HG02884 (cell line): Measurements from ENCODE around the gene ADGRG4.

Source experiments
- ATAC-seq: cut with Tn5 transposase; IDR thresholded peaks from one replicate; pipeline ENCODE4 v1.9.1; 2021; ENCODE audit warnings: mild to moderate bottlenecking, moderate library complexity; ENCODE audit not compliant: unreplicated experiment

The ADGRG4 gene

DNA sequence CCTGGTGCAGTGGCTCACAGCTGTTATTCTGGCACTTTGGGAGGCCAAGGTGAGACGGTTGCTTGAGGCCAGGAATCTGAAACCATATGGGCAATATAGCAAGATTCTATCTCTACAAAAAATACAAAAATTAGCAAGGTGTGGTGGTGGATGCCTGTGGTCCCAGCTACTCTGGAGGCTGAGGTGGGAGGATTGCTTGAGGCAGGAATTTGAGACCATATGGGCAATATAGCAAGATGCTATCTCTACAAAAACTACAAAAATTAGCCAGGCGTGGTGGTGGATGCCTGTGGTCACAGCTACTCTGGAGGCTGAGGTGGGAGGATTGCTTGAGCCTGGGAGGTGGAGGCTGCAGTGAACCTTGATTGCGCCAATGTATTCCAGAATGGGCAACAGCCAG, 2.3 kb downstream of the ADGRG4 start:
- ATAC-seq, result no peak

DNA sequence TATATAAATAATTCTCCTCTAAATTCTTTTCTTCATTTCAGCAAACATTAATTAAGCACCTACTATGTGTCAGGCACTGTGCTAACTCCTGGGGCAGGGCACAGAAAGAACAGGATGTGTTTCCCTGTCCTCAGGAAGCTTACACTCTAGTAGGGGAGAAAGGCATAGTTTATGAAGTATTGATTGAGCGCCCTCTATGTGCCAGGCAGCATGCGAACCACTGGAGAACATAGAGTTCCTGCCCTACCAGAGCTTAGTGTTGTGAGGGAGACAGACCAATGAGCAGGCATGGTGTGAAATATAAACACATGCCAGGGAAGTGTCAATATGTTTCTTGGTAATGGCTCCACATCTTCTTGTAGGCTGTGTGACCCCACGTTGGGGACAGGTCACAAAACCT, 3.7 kb downstream of the ADGRG4 start:
- no peak for ATAC-seq

DNA sequence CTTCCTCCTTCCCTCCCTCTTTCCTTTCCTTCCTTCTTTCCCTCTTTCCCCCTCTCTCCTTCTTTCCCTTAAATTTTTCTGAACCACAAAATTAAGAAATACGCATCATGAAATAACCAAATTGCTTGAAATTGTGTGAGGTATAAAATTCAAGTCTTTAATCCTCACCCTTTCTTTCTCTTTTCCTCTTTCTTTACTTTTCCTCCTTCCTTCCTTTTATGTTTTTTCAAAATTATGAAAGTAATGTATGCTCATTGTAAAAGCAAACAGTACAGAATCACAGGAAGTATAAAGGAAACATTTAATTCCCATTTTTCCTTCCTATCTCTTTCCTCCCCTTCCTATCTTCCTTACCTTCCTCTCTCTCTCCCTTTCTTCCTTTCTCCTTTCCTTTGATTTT, 5.4 kb downstream of the ADGRG4 start:
- no peak for ATAC-seq

DNA sequence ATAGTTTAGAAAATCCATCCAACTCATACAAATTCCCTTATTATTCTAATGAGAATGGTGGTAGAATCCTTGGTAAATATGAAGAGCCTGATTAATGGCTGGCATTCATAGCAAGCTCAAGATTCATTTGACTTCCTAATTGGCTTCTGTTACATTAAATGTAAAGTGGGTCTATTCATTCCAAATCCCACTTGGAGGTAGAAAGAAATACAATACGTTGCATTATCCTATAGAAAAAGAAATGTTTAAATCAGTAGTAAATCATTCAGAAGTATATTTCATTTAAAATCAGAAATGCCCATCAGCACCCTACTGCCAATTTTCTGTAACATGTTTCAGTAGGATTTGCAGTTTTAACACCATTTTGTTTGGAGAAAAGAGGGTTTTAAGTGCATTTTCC, 6.7 kb downstream of the ADGRG4 start:
- no peak for ATAC-seq

DNA sequence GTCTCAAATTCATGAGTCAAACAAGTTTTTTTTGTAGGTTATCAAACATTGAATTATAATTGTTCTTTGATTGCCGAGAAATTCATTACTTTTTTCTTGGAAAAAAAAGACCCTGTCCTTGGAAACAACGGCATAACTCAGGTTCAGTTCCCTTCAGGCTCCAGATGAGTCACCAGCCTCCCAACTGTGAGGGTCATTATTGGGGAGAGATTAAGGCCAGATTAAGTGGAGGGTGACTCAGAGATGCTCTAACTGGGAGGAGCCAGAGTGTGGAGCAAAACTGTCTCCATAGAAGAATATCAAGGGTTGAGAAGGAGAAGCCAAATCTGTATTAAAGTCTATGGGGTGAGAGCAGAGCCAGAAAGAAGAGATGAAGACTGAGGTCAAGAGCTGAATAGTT, 9.6 kb downstream of the ADGRG4 start:
- no peak for ATAC-seq

DNA sequence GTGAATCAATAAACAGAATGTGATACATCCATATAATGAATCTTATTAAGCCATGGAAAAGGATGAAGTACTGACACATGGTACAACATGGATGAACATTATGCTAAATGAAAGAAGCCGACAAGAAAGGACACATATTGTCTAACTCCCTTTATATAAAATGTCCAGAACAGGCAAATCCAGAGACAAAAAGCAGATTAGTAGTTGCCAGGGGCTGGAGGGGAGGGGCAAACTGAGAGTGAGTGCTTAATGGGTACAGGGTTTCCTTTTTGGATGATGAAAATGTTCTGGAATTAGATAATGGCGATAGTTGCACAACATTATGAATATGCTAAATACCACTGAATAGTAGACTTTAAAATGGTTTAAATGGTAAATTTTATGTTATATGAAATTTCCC, 17.4 kb downstream of the ADGRG4 start:
- no peak for ATAC-seq

DNA sequence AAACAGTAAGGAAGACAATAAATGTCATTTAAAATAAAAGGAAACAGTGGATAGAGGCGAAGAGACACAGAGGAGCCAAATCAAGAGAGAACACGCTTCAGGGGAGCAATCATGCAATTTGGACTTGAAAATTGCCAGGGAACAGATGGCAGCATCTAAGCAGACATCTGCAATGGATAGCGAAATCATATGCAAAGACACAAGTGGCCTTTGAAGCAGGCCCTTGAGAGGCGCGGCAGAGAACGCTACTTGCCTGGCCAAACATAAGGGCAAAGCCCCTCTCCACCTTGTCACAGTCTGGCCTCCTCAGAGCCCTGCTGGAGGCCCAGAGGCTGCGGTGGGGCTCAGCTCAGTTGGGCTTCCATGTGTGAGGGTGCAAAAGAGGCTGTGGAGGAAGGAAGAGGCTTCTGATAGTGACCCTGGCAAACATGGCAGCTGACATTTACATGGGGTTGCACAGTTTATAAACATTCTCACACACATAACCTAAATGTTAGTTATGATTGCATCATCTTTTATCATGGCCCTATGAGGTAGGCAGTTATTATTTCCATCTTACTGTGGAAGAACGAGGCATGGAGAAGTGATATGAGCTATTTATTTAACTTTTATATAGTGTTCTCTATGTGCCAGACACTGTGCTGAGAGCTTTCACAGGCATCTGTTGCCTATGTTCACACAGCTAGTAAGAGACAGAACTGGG, 18.3 kb downstream of the ADGRG4 start:
- no peak for ATAC-seq

DNA sequence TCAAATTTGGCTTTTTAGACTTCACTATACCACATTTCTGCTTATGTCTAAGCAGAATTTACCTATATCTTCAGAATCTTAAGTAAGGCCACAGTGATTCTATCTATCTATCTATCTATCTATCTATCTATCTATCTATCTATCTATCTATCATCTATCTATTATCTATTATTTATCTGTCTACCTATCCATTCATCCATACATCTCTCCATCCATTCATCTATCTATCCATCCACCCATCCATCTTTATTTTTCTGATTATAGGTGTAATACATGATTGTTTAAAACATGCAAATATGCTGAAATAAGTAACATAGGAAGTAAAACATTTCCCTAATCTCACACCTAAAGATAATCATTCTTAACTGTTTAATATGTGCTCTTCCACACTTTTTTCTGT, 18.8 kb downstream of the ADGRG4 start:
- ATAC-seq, result no peak

DNA sequence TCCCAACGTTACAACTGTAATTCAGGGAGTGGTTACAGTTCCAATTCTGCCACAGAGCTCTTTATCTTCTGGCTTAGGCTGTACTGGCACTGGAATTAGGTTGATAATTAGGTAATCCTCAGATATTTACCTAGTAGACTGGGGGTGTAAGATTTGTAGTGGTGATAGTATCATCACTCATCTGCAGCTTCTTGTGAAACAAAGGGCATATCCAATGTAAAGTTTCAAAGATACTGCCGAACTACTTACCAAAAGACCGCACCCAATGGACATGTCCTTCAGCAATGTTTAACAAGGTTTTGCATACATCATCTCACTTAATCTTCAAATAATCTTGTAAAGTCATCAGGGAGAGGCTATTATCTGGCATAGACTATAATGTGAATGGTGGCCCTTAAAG, 20.8 kb downstream of the ADGRG4 start:
- no peak for ATAC-seq

DNA sequence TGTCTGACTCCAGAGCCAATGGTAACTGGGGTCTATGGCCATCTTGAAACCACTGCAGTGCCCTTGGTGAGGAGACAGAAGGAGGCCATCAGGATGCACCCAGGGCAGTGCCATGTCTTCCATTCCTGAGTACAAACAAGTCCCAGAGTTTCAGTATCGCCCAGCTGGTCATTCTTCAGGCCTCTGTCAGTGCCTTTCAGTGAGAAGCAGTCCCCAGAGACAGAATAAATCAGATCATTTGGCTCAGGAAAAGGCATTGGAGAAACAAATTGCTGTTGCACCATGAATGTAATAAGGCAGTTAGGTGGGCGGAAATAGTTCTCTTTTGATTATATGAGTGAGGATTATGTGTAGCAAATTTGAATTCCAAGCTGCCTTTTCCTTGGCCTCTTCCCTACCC, 21.3 kb downstream of the ADGRG4 start:
- no peak for ATAC-seq

DNA sequence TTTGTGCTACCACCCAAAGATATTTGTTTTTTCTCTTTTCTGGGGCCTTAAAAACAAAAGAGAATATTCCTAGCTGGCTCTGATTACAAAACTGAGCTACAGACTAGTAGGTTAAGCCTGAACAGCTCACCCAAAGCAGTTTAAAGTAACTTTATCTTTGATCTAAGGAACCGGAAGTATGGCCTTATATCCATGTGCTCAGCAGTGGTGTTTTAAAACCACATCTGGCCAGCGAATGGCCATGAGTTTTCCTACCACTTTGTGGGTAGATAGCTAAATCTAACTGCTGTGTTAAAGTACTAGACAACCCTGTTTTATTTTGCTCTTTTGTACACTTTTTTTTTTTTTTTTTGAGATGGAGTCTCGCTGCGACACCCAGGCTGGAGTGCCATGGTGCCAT, 24.6 kb downstream of the ADGRG4 start:
- no peak for ATAC-seq

DNA sequence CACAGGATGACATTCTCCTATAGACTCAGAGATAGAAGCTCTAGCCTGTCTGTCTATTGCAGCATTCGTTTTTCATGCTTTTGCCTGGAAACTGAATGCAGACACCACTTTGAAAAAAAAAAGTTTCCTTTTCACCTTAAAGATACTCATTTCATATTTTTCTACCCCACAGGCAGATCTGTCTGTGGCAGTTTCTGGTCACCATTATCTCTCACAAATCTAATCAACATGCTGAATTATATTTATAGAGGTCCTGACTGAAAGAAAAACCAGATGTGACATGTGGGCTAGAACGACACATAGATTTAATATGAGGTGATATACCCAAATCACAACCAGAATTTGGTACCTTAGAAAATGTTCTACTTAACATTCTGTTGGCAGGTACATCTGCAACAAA, 28.2 kb downstream of the ADGRG4 start:
- no peak for ATAC-seq

DNA sequence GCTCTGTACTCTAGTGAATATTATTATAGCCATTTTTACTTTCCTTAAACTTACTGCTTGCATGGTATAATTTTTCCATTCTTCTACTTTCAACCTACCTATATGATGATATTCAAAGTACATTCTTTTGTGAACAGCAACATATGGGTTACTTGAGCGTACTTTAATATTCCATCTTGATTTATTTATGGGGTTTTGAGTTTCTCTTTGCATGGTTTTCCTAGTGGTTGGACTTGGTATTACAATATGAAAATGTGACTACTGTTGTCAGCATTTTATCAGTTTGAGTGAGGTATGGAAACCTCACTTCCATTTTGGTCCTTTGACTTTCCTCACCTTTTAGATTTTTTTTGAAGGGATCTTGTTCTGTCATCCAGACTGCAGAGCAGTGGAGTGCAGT, 35.9 kb downstream of the ADGRG4 start:
- ATAC-seq, result no peak

DNA sequence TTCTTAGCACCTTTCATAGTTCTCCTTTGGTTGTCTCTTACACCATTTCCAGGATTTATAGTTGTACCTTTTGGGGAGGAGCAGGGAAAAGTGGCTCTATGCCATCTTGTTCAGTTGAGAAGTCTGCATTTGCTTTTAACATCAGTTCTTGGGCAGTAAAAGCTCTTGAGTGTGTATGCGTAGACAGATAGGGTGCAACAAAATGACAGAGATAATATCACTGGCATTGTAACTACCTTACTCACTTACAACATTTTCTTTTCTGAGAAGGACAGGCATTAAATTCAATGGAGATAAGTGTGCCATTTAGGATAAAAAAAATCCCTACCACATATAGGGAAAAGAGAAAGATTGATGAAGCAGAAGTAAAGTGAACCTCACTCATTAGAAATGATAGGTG, 38.9 kb downstream of the ADGRG4 start:
- ATAC-seq, result no peak

DNA sequence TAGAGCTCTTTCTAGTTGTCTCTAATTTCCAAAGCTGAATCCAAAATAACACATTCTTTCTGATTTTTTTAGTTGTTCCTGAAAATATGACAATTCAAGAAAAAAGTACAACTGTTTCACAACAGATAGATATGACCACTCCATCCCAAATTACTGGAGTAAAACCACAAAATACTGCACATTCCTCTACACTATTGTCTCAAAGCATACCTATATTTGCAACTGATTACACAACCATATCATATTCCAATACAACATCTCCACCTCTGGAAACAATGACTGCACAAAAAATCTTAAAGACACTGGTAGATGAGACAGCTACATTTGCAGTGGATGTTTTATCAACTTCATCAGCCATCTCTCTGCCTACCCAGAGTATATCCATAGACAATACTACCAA, 43.6 kb downstream of the ADGRG4 start:
- no peak for ATAC-seq

DNA sequence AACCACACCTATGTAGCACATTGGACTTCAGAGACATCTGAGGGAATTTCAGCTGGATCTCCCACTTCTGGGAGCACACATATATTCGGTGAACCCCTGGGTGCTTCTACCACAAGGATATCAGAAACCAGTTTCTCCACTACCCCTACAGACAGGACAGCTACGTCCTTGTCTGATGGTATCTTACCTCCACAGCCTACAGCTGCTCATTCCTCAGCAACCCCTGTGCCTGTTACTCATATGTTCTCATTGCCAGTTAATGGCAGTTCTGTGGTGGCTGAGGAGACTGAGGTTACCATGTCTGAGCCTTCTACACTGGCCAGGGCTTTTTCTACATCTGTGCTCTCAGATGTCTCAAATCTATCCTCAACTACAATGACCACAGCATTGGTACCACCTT, 45.7 kb downstream of the ADGRG4 start:
- ATAC-seq, result no peak

DNA sequence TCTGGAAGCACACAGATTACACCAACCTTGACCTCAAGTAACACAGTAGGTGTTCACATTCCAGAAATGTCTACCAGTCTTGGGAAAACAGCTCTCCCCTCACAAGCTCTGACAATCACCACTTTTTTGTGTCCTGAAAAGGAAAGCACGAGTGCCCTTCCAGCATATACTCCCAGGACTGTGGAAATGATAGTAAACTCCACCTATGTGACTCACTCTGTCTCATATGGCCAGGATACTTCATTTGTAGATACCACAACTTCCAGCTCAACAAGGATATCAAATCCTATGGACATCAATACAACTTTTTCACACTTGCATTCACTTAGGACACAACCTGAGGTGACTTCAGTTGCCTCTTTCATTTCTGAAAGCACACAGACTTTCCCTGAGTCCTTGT, 46.9 kb downstream of the ADGRG4 start:
- ATAC-seq, result no peak

DNA sequence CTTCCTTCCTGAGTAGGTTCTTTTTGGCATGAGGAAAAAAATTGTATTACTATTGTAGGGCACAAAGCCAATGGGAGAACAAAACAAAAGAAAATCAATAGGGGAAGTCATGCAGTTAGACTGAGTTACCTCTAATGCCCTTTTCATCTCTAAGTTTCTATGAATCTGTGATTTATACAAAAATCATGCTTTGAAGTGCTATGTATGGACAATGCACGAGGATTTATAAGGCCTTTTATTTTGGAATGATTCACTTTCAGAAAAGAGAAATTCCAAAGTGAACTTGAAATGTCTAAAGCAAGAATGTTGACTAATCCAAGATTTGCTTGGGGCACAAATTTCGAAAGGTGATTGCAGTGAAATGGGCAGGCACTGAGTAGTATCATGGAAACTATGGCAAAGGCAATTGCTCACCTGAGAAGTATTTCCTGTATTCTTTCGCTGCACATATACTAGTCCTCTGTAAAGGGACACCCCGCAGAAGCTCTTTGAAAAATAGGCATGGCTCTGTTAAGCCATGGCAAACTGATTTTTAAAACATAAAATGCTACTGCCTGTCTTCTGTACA, 52.8 kb downstream of the ADGRG4 start:
- no peak for ATAC-seq

DNA sequence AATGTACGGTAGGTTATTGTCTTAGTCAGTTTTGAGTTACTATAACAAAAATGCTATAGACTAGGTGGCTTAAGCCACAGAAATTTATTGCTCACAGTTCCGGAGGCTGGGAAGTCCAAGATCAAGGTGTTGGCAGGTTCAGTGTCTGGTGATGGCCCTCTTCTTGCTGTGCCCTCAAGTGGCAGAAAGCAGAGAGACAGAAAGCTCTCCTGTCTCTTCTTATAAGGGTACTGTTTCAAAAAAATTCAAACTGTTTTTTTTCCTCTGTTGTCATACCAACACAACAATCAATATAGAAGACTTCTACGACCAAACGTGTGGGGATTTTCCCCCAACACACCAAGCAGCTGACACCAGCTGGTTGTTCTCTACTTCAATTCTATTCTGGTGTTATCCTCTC, 53.4 kb downstream of the ADGRG4 start:
- no peak for ATAC-seq

DNA sequence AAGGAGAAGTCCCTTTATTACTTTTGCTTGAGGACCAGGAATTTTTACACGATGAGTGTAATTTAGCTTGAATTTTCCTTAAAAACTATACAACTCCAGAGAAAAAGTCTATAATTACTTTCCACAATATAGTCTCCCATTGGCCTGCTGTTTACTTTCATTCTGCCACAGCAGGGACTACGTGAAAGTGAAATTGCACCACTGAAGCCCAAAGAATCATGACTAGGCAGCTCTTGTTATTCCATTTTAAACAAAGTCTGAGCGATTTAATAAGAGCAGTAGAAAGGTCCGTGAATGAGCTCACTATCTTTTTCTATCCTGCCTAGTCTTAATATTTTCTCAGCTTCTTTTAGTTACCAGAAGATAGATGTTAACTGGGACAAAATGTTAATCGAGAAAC, 68.6 kb downstream of the ADGRG4 start:
- no peak for ATAC-seq

DNA sequence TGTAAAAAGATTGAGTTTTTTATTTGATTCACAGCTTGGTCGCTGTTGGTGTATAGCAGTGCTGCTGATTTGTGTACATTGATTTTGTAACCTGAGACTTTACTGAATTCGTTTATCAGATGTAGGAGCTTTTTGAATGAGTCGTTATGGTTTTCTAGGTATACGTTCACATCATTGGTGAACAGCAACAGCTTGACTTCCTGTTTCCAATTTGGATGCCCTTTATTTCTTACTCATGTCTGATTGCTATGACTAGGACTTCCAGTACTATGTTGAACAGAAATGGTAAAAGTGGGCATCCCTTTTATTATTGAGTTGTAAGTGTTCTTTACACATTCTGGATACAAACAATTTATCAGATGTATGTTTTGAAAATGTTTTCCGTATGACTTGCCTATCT, 76.0 kb downstream of the ADGRG4 start:
- ATAC-seq, result no peak

DNA sequence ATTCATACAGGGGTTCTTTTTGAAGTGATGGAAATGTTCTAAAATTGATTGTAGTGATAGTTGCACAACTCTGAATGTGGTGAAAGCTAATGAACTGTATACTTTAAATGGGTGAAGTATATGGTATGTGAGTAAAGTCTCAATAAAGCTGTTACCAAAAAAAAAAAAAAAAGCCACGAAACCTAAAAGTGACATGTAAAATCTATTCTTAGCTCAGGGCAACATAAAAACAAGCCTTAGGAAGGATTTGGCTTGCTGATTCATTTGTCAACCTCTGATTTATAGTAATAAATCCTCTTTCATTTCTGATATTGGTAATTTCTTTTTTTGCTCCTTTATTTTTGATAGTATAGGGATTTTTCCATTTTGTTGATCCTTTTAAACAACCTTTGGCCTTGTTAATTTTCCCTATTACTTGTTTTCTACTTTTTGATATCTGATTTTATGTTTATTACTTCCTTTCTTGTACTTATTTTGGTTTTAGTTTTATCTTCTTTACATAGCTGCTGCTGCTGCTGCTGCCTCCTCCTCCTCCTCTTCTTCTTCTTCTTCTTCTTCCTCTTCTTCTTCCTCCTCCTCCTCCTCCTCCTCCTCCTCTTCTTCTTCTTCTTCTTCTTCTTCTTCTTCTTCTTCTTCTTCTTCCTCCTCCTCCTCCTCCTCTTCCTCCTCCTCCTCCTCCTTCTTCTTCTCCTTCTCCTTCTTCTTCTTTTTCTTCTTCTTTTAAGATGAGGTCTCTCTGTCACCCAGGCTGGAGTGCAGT, 79.4 kb downstream of the ADGRG4 start:
- ATAC-seq, result no peak
